Fibroblast of the aortic adventitia (primary cell): Measurements from ENCODE around the gene RYR3. TPM values are rescaled to one million over a fixed set of nuclear protein-coding genes. Genes with fewer than 3 reads are reported as not detected.
A peak's percentile ranks its signal among the peaks of the same experiment; 100 is the strongest.

Source experiments
- DNase-seq: peaks from one replicate; pipeline ENCODE4 v3.0.0-alpha.2; 2010; ENCODE audit warnings: low read depth
- H3K4me3 ChIP-seq: 2 replicates; pipeline ENCODE4 v1.5.1; 2011; ENCODE audit warnings: low read depth, mild to moderate bottlenecking, control low read depth, low read length, moderate library complexity
- CTCF ChIP-seq: IDR thresholded peaks from 2 replicates; pipeline ENCODE4 v1.5.1; 2011; ENCODE audit warnings: mild to moderate bottlenecking, low read length, control low read depth, inconsistent platforms; ENCODE audit not compliant: insufficient read depth
- total RNA-seq: library from RNA; depleted of rRNA; stranded (reverse); fragments of >200 nt; gene quantifications from 2 replicates; pipeline ENCODE4 v1.2.3, GENCODE V29; 2012; ENCODE audit warnings: low replicate concordance

RYR3 gene
- total RNA-seq, 1 donor: not detected

GRCh38 chr15:33608714-33609113 is 297.9 kb downstream of the RYR3 start:
- H3K4me3 ChIP-seq: no peak overlapping the region
- no peak for DNase-seq
- peak; percentile 13 for TF ChIP-seq CTCF

GRCh38 chr15:33612721-33613304 is 302.0 kb downstream of the RYR3 start:
- H3K4me3 ChIP-seq: no peak overlapping the region
- DNase-seq: no peak
- no peak for TF ChIP-seq CTCF

GRCh38 chr15:33616475-33616874 is 305.7 kb downstream of the RYR3 start:
- DNase-seq: no peak
- no peak for TF ChIP-seq CTCF

GRCh38 chr15:33618350-33618749 is 307.6 kb downstream of the RYR3 start:
- DNase-seq: no peak
- no peak overlapping the region for H3K4me3 ChIP-seq
- no peak for TF ChIP-seq CTCF

More at GRCh38 chr15:33616475-33616874, 305.7 kb downstream of the RYR3 start:
- no peak overlapping the region for H3K4me3 ChIP-seq

- no peak for DNase-seq
- no peak for TF ChIP-seq CTCF
- no peak overlapping the region for H3K4me3 ChIP-seq
Observed at GRCh38 chr15:33621141-33621540, 310.4 kb downstream of the RYR3 start.

- no peak for TF ChIP-seq CTCF
- DNase-seq: no peak
- no peak overlapping the region for H3K4me3 ChIP-seq
Observed at GRCh38 chr15:33623010-33623409, 312.2 kb downstream of the RYR3 start.

- H3K4me3 ChIP-seq: no peak overlapping the region
- no peak for TF ChIP-seq CTCF
- DNase-seq: no peak
Observed at GRCh38 chr15:33624439-33624838, 313.7 kb downstream of the RYR3 start.
